GM12878 (cell line): ENCODE results near the gene KHDC1L. TPM values are rescaled to one million over a fixed set of nuclear protein-coding genes. Genes with fewer than 3 reads are reported as not detected.

Experiments used
- ATAC-seq: fragments of 200-7000 bp; cut with Tn5 transposase; 3 replicates; pipeline ENCODE4 v1.9.1; 2020; ENCODE audit warnings: mild to moderate bottlenecking, moderate library complexity
- BruUV-seq: library from RNA; stranded (reverse); fragments of 400-500 nt; replicated peaks from 2 replicates; lab custom pipeline; 2021; lab: Mats Ljungman, UMichigan
- CTCF ChIA-PET: fragments of 300-600 bp; sonication (Branson Sonifier 250); formaldehyde crosslinking; extraction: SDS; loops from one replicate; lab custom pipeline; 2021; ENCODE audit warnings: inconsistent platforms; lab: Yijun Ruan, JAX
- POLR2A ChIA-PET: fragments of 350-600 bp; formaldehyde crosslinking; extraction: SDS; loops from one replicate; lab custom pipeline; 2021; ENCODE audit warnings: inconsistent platforms; lab: Charles Lee
- RAD21 ChIA-PET: fragments of 300-600 bp; sonication (Branson Sonifier 250); formaldehyde crosslinking; loops from one replicate; lab custom pipeline; 2023; ENCODE audit warnings: antibody characterized with exemption; ENCODE audit not compliant: unreplicated experiment; lab: Charles Lee
- SMC1A ChIA-PET: fragments of 300-600 bp; sonication (Branson Sonifier 250); formaldehyde crosslinking; loops from one replicate; lab custom pipeline; 2023; ENCODE audit not compliant: unreplicated experiment, uncharacterized antibody; lab: Charles Lee
- DNase-seq: peaks from one replicate; pipeline ENCODE4 v3.0.0-alpha.2; 2011; ENCODE audit warnings: low read depth, low spot score
- FAIRE-seq: peaks from 3 replicates; lab custom pipeline; 2011; peaks lifted over from hg19 to GRCh38; lab: Jason Lieb, UNC
- H2AFZ ChIP-seq: 2 replicates; pipeline ENCODE4 v1.6.0; 2011; ENCODE audit warnings: low read depth, low read length, control low read depth; ENCODE audit not compliant: control insufficient read depth
- H3K27ac ChIP-seq: 2 replicates; pipeline ENCODE4 v1.5.1; 2011; ENCODE audit warnings: control low read depth; ENCODE audit not compliant: control insufficient read depth, insufficient read depth
- H3K27me3 ChIP-seq, 2 experiments: replicated peaks in 1 of 2; 2 replicates each; pipeline versions ENCODE4 v1.6.0 to v1.6.1; 2011; ENCODE audit warnings: low read length in 1 of 2; ENCODE audit not compliant: control insufficient read depth in 2 of 2, insufficient read depth in 2 of 2
- H3K36me3 ChIP-seq, 2 experiments: 2 replicates each; pipeline ENCODE4 v1.5.1; 2011; ENCODE audit warnings: low read length in 1 of 2; ENCODE audit not compliant: control insufficient read depth in 2 of 2, insufficient read depth in 2 of 2
- H3K4me1 ChIP-seq: 2 replicates; pipeline ENCODE4 v1.6.1; 2011; ENCODE audit warnings: mild to moderate bottlenecking, low read length, moderate library complexity, mixed read lengths; ENCODE audit not compliant: control insufficient read depth, insufficient read depth
- H3K4me2 ChIP-seq: 2 replicates; pipeline ENCODE4 v1.6.0; 2011; ENCODE audit warnings: control low read depth; ENCODE audit not compliant: control insufficient read depth, insufficient read depth
- H3K4me3 ChIP-seq: fragments of 200-600 bp; sonication (generic); 2 replicates; pipeline ENCODE4 v1.5.1; 2016
- H3K79me2 ChIP-seq: 2 replicates; pipeline ENCODE4 v1.6.0; 2011; ENCODE audit warnings: low read length; ENCODE audit not compliant: control insufficient read depth, insufficient read depth
- H3K9ac ChIP-seq: 2 replicates; pipeline ENCODE4 v1.8.0; 2011; ENCODE audit warnings: low read length, control low read depth, mixed read lengths; ENCODE audit not compliant: control insufficient read depth, insufficient read depth
- H3K9me3 ChIP-seq: replicated peaks from 3 replicates; pipeline ENCODE4 v1.5.1; 2011; ENCODE audit warnings: mild to moderate bottlenecking, low read length; ENCODE audit not compliant: control insufficient read depth, insufficient read depth
- H4K20me1 ChIP-seq: 2 replicates; pipeline ENCODE4 v1.6.0; 2011; ENCODE audit not compliant: control insufficient read depth, insufficient read depth
- ATF2 ChIP-seq: IDR thresholded peaks from 2 replicates; pipeline ENCODE4 v1.6.1; 2012; ENCODE audit warnings: low read length, inconsistent platforms
- BCL3 ChIP-seq: IDR thresholded peaks from 2 replicates; pipeline ENCODE4 v1.6.1; 2011; ENCODE audit warnings: borderline replicate concordance, low read depth, mild to moderate bottlenecking, moderate library complexity, low read length; ENCODE audit not compliant: insufficient read depth, poor library complexity, severe bottlenecking
- BCLAF1 ChIP-seq: fragments of 450-650 bp; IDR thresholded peaks from 2 replicates; pipeline ENCODE4 v1.6.1; 2017; ENCODE audit warnings: antibody characterized with exemption, mild to moderate bottlenecking, moderate library complexity
- CREB1 ChIP-seq: IDR thresholded peaks from 2 replicates; pipeline ENCODE4 v1.6.1; 2012; ENCODE audit warnings: low read depth, mild to moderate bottlenecking, inconsistent platforms
- CUX1 ChIP-seq: IDR thresholded peaks from 2 replicates; pipeline ENCODE4 v1.6.1; 2012; ENCODE audit warnings: improper control_type of control experiment, low read depth, low read length; ENCODE audit not compliant: insufficient replicate concordance
- NR2C1 ChIP-seq: fragments of 450-650 bp; IDR thresholded peaks from 2 replicates; pipeline ENCODE4 v1.6.1; 2017; ENCODE audit warnings: antibody characterized with exemption, mild to moderate bottlenecking, moderate library complexity
- POLR2AphosphoS2 ChIP-seq: IDR thresholded peaks from 2 replicates; pipeline ENCODE4 v1.6.1; 2011; ENCODE audit warnings: low read depth, mild to moderate bottlenecking, low read length, improper control_type of control experiment, moderate library complexity
- RBBP5 ChIP-seq: fragments of 200-600 bp; sonication (generic); conservative IDR thresholded peaks from 2 replicates; pipeline ENCODE4 v1.6.1; 2016
- WGBS: methylation state at CpG from one replicate; pipeline ENCODE4 v1.1.6; 2016; ENCODE audit warnings: low lambda C conversion rate; ENCODE audit not compliant: insufficient replicate concordance, insufficient coverage; ENCODE audit errors: missing lambda C conversion rate; 5-methylcytosine and 5-hydroxymethylcytosine counted together
- in situ Hi-C: fragments of 300-500 bp; cut with MboI; formaldehyde crosslinking; loops from 9 replicates; pipeline ENCODE4 v1.14.3; 2018; ENCODE audit warnings: mixed read lengths
- intact Hi-C: fragments of 100-400 bp; cut with micrococcal nuclease; formaldehyde crosslinking; loops from one replicate; pipeline ENCODE4 v1.14.2; 2022; ENCODE audit not compliant: unreplicated experiment
- polyA plus RNA-seq, 11 experiments: library from polyadenylated mRNA; depleted of rRNA in 4 of 11; unstranded in 6 of 11; stranded (reverse) in 5 of 11; fragments of >200 nt; fragmentation: Nextera tagmentation in 4 of 11; fragmentation: Illumina TruSeq in 1 of 11; extraction: Ambion mirVana in 4 of 11; extraction: Trizol in 1 of 11; gene quantifications; 1 replicate in 1 of 11; 2 replicates in 10 of 11; pipeline versions ENCODE4 v1.2.1 to v1.2.3, GENCODE V29; 2011 to 2016; ENCODE audit warnings: inconsistent platforms in 2 of 11, missing spikeins in 2 of 11, low read depth in 1 of 11
- total RNA-seq, 4 experiments: library from RNA; depleted of rRNA in 3 of 4; stranded (reverse); fragments of >200 nt in 3 of 4; fragmentation: Illumina TruSeq in 1 of 4; extraction: Trizol in 1 of 4; gene quantifications; 2 replicates each; pipeline versions ENCODE4 v1.2.1 to v1.2.3, GENCODE V29; 2013 to 2021

The KHDC1L gene
- total and polyA plus RNA-seq, 10 of the 15 experiments (the other 5 are each of a cell fraction or from before 2014, with no cell fraction given) = 0.12 to 0.37 (median 0.24) TPM; not detected in 4

GRCh38 chr6:73231986-73232391 is 6.7 kb upstream of the KHDC1L start (continued):
- TF ChIP-seq BCL3 = no peak

- intact Hi-C loops = no loop called here
- Histone ChIP-seq H2AFZ (no peak overlapping the region), H3K27ac (no peak overlapping the region), H3K36me3 (no peaks in the 10 kb centered on the region), H4K20me1 (no peaks in the 10 kb centered on the region), H3K9ac (no peak overlapping the region), H3K9me3 (no peaks in the 10 kb centered on the region), H3K4me3 (no peak overlapping the region), H3K27me3 (no peaks in the 10 kb centered on the region), H3K4me1 (no peaks in the 10 kb centered on the region; the same call in 1 of the 2 replicates), H3K79me2 (no peaks in the 10 kb centered on the region), H3K4me2 (no peak overlapping the region)
- FAIRE-seq (no peak), DNase-seq (no peak), ATAC-seq (no peak)
- ChIA-PET SMC1A (no interaction called here), RAD21 (no interaction called here), POLR2A (interaction anchor here (0.7 kb wide), 1 partner anchor 439 kb away, joined by 3 read pairs; no protein-coding TSS in a partner anchor), CTCF (interaction anchor here (0.8 to 1.1 kb wide), 2 partner anchors 11 to 816 kb away, joined by 3 read pairs; no protein-coding TSS in a partner anchor)
- BruUV-seq = no TSS peak
- 78% methylated on average over 3 of the region's 3 CpGs for WGBS
- TF ChIP-seq NR2C1 = no peak
- no peak for TF ChIP-seq RBBP5
- no peak for TF ChIP-seq BCLAF1
- no peak for TF ChIP-seq CUX1
- no peak for TF ChIP-seq POLR2AphosphoS2
- TF ChIP-seq CREB1 = no peak
- TF ChIP-seq ATF2 = no peak
- in situ Hi-C loops = no loop called here
These were observed 2.4 kb upstream of the KHDC1L start for GRCh38 chr6:73227606-73228255.
